K562 (cell line): Measurements from ENCODE around the gene FGF2. TPM values are rescaled to one million over a fixed set of nuclear protein-coding genes. Genes with fewer than 3 reads are reported as not detected.

Experiments used
- ATAC-seq: fragments of 200-7000 bp; cut with Tn5 transposase; 3 replicates; pipeline ENCODE4 v1.9.1; 2020; ENCODE audit warnings: moderate library complexity
- BruUV-seq: library from RNA; stranded (reverse); fragments of 400-500 nt; replicated peaks from 2 replicates; lab custom pipeline; 2021; lab: Mats Ljungman, UMichigan
- CTCF ChIA-PET: fragments of 300-600 bp; formaldehyde crosslinking; extraction: SDS; loops from one replicate; lab custom pipeline; 2021; ENCODE audit warnings: low intra/inter-chr PET ratio; lab: Yijun Ruan, JAX
- POLR2A ChIA-PET: fragments of 300-600, 350-650 bp; sonication (Branson Sonifier 250); formaldehyde crosslinking; extraction: SDS; loops from one replicate; lab custom pipeline; 2021; ENCODE audit warnings: antibody characterized with exemption, inconsistent platforms; lab: Yijun Ruan, JAX
- DNase-seq, 4 experiments: peaks; one replicate each; pipeline versions ENCODE4 v3.0.0 to v3.0.0-alpha.2; 2011 to 2018; ENCODE audit warnings: low spot score in 3 of 4, mixed read lengths in 3 of 4; ENCODE audit errors: extremely low read depth in 1 of 4
- FAIRE-seq: peaks from 2 replicates; lab custom pipeline; 2011; peaks lifted over from hg19 to GRCh38; lab: Jason Lieb, UNC
- H2AFZ ChIP-seq: 2 replicates; pipeline ENCODE4 v1.6.0; 2011; ENCODE audit warnings: low read depth, low read length, control low read depth, inconsistent platforms
- H3K27ac ChIP-seq: fragments of 200-600 bp; 3 replicates; pipeline ENCODE4 v1.8.0; 2011; ENCODE audit warnings: low read depth, mild to moderate bottlenecking, control low read depth, inconsistent platforms, low read length, moderate library complexity, mixed read lengths; ENCODE audit errors: extremely low read depth
- H3K27me3 ChIP-seq, 2 experiments: fragments of 300-600 bp in 1 of 2; 2 replicates in 1 of 2; 3 replicates in 1 of 2; pipeline versions ENCODE4 v1.6.0 to v1.8.0; 2011; ENCODE audit warnings: inconsistent platforms in 2 of 2, low read length in 2 of 2, mild to moderate bottlenecking in 1 of 2, mixed read lengths in 1 of 2, moderate library complexity in 1 of 2; ENCODE audit not compliant: control insufficient read depth in 2 of 2, insufficient read depth in 2 of 2
- H3K36me3 ChIP-seq: fragments of 300-600 bp; 3 replicates; pipeline ENCODE4 v1.8.0; 2011; ENCODE audit warnings: mild to moderate bottlenecking, low read length, inconsistent platforms; ENCODE audit not compliant: control insufficient read depth, insufficient read depth
- H3K4me1 ChIP-seq, 2 experiments: fragments of 200-600 bp in 1 of 2; replicated peaks in 1 of 2; 2 replicates in 1 of 2; 3 replicates in 1 of 2; pipeline versions ENCODE4 v1.5.1 to v1.8.0; 2011; ENCODE audit warnings: inconsistent platforms in 2 of 2, low read length in 2 of 2, mild to moderate bottlenecking in 1 of 2, mixed read lengths in 1 of 2, moderate library complexity in 1 of 2; ENCODE audit not compliant: control insufficient read depth in 2 of 2, insufficient read depth in 2 of 2
- H3K4me2 ChIP-seq: 2 replicates; pipeline ENCODE4 v1.6.1; 2011; ENCODE audit warnings: low read length, control low read depth, inconsistent platforms, mixed read lengths; ENCODE audit not compliant: insufficient read depth
- H3K4me3 ChIP-seq: fragments of 200-600 bp; sonication (generic), shearing (Covaris generic); 2 replicates; pipeline ENCODE4 v1.5.1; 2016; ENCODE audit warnings: control low read depth, inconsistent platforms
- H3K79me2 ChIP-seq: fragments of 200-600 bp; 3 replicates; pipeline ENCODE4 v1.8.0; 2011; ENCODE audit warnings: low read length, inconsistent platforms; ENCODE audit not compliant: control insufficient read depth, insufficient read depth
- H3K9ac ChIP-seq, 2 experiments: 2 replicates each; pipeline versions ENCODE4 v1.6.0 to v1.6.1; 2011; ENCODE audit warnings: low read depth in 2 of 2, low read length in 2 of 2, control low read depth in 1 of 2, inconsistent platforms in 1 of 2, mild to moderate bottlenecking in 1 of 2, mixed read lengths in 1 of 2; ENCODE audit not compliant: insufficient read depth in 1 of 2
- H3K9me1 ChIP-seq: one replicate; pipeline ENCODE4 v1.6.0; 2011; ENCODE audit warnings: inconsistent platforms, mild to moderate bottlenecking, low read length, moderate library complexity; ENCODE audit not compliant: control insufficient read depth, insufficient read depth
- H3K9me3 ChIP-seq: replicated peaks from 2 replicates; pipeline ENCODE4 v1.5.1; 2011; ENCODE audit warnings: low read depth, low read length, inconsistent platforms; ENCODE audit not compliant: control insufficient read depth, insufficient read depth
- H4K20me1 ChIP-seq: replicated peaks from 2 replicates; pipeline ENCODE4 v1.6.1; 2011; ENCODE audit warnings: low read length, inconsistent platforms, mixed read lengths; ENCODE audit not compliant: control insufficient read depth, insufficient read depth
- BCLAF1 ChIP-seq, 2 experiments: fragments of 450-650 bp in 1 of 2; IDR thresholded peaks; 2 replicates each; pipeline ENCODE4 v1.6.1; 2011 to 2017; ENCODE audit warnings: low read depth in 2 of 2, antibody characterized with exemption in 1 of 2, borderline replicate concordance in 1 of 2, low read length in 1 of 2, mild to moderate bottlenecking in 1 of 2, mixed read lengths in 1 of 2; ENCODE audit not compliant: control insufficient read depth in 1 of 2
- CEBPB ChIP-seq: fragments of 450-650 bp; IDR thresholded peaks from 2 replicates; pipeline ENCODE4 v1.6.1; 2016; ENCODE audit warnings: missing genetic modification characterization, missing compliant biosample characterization
- CHAMP1 ChIP-seq: fragments of 450-650 bp; IDR thresholded peaks from 2 replicates; pipeline ENCODE4 v1.6.1; 2016; ENCODE audit warnings: mild to moderate bottlenecking
- DPF2 ChIP-seq: fragments of 450-650 bp; IDR thresholded peaks from 2 replicates; pipeline ENCODE4 v1.6.1; 2016
- E2F1 ChIP-seq: sonication (generic); formaldehyde crosslinking; IDR thresholded peaks from 2 replicates; pipeline ENCODE4 v1.8.1; 2023; ENCODE audit warnings: mild to moderate bottlenecking, missing genetic modification reagents, moderate library complexity
- ELF4 ChIP-seq: fragments of 450-650 bp; formaldehyde crosslinking; IDR thresholded peaks from 2 replicates; pipeline ENCODE4 v1.4.0; 2022; ENCODE audit warnings: missing genetic modification characterization
- FOXA1 ChIP-seq: fragments of 450-650 bp; IDR thresholded peaks from 2 replicates; pipeline ENCODE4 v1.6.1; 2016; ENCODE audit warnings: mild to moderate bottlenecking, borderline replicate concordance
- HDAC3 ChIP-seq: fragments of 450-650 bp; IDR thresholded peaks from 2 replicates; pipeline ENCODE4 v1.6.1; 2018; ENCODE audit warnings: borderline replicate concordance, mild to moderate bottlenecking, moderate library complexity; ENCODE audit not compliant: partially characterized antibody
- HMGN3 ChIP-seq: IDR thresholded peaks from 2 replicates; pipeline ENCODE4 v1.6.1; 2011; ENCODE audit warnings: borderline replicate concordance, low read depth, mild to moderate bottlenecking, mixed read lengths, low read length; ENCODE audit not compliant: insufficient read length; ENCODE audit errors: extremely low read depth
- STAT5B ChIP-seq: fragments of 250-450 bp; sonication (Bioruptor Pico); IDR thresholded peaks from 2 replicates; pipeline ENCODE4 v1.8.0; 2021; ENCODE audit warnings: mild to moderate bottlenecking, inconsistent platforms
- TAF9B ChIP-seq: fragments of 450-650 bp; IDR thresholded peaks from 2 replicates; pipeline ENCODE4 v1.6.1; 2018; ENCODE audit warnings: mild to moderate bottlenecking; ENCODE audit not compliant: partially characterized antibody
- ZNF347 ChIP-seq: fragments of 450-650 bp; formaldehyde crosslinking; IDR thresholded peaks from 2 replicates; pipeline ENCODE4 v1.4.0; 2020; ENCODE audit warnings: low read depth, mild to moderate bottlenecking, moderate library complexity
- ZNF57 ChIP-seq: fragments of 450-650 bp; formaldehyde crosslinking; IDR thresholded peaks from 2 replicates; pipeline ENCODE4 v1.4.0; 2020; ENCODE audit warnings: mild to moderate bottlenecking, moderate library complexity
- ZNF583 ChIP-seq: fragments of 250-450 bp; sonication (Bioruptor Pico); IDR thresholded peaks from 2 replicates; pipeline ENCODE4 v1.4.0; 2020
- WGBS: fragments of 100-300 bp; shearing (Covaris generic); methylation state at CpG from one replicate; pipeline ENCODE4 v1.1.6; 2016; ENCODE audit warnings: low coverage, mixed read lengths; ENCODE audit not compliant: insufficient coverage; ENCODE audit errors: missing lambda C conversion rate; 5-methylcytosine and 5-hydroxymethylcytosine counted together
- in situ Hi-C: fragments of 300-500 bp; cut with MboI; formaldehyde crosslinking; loops from 4 replicates; pipeline ENCODE4 v1.15.0; 2018; ENCODE audit warnings: inconsistent platforms, mixed read lengths
- intact Hi-C: fragments of 100-400 bp; cut with micrococcal nuclease; formaldehyde crosslinking; loops from 2 replicates; pipeline ENCODE4 v1.14.2; 2022
- polyA plus RNA-seq, 8 experiments: library from polyadenylated mRNA; depleted of rRNA in 4 of 8; stranded (reverse) in 5 of 8; unstranded in 3 of 8; fragments of >200 nt; fragmentation: Nextera tagmentation in 2 of 8; fragmentation: Illumina TruSeq in 1 of 8; extraction: Ambion mirVana in 2 of 8; extraction: Trizol in 1 of 8; gene quantifications; 2 replicates each; pipeline versions ENCODE4 v1.2.1 to v1.2.3, GENCODE V29; 2011 to 2014; ENCODE audit warnings: inconsistent platforms in 1 of 8, missing spikeins in 1 of 8
- total RNA-seq, 7 experiments: library from RNA; depleted of rRNA in 6 of 7; stranded (reverse); fragments of >200 nt in 6 of 7; fragmentation: Illumina TruSeq in 2 of 7; extraction: Trizol in 2 of 7; gene quantifications; 2 replicates each; pipeline versions ENCODE4 v1.2.1 to v1.2.3, GENCODE V29; 2011 to 2021; ENCODE audit warnings: low replicate concordance in 1 of 7

Gene FGF2
- total and polyA plus RNA-seq, 9 of the 15 experiments (the other 6 are each of a cell fraction or from before 2014, with no cell fraction given) = 2.5 to 19.4 (median 9.2) TPM

GRCh38 chr4:122921971-122922876 lies 95.6 kb downstream of the FGF2 start, which contains the start of gene NUDT6:
Gene NUDT6 (minus strand): TSS chr4:122922597. CDS start chr4:122922572, 25 bp downstream.
- Histone ChIP-seq H3K9me1 (peaks cover 3% of the 10 kb centered on the region), H3K27me3 (no peaks in the 10 kb centered on the region), H3K36me3 (peaks cover 17% of the 10 kb centered on the region; the same call in 2 of the 3 replicates), H3K4me1 (peaks cover 6 to 26% of the 10 kb centered on the region in 2 experiments; a peak in 4 of 5 replicates), H3K9ac (peak within 1 kb of the TSS; percentile 84 to 94), H4K20me1 (no peaks in the 10 kb centered on the region), H3K4me2 (peak within 1 kb of the TSS; percentile 95), H3K9me3 (no peaks in the 10 kb centered on the region), H3K27ac (peak within 1 kb of the TSS; percentile 85), H2AFZ (peak within 1 kb of the TSS; percentile 91), H3K4me3 (peak within 1 kb of the TSS; percentile 85), H3K79me2 (peaks cover 75% of the 10 kb centered on the region)
- ChIA-PET CTCF (no interaction called here), POLR2A (interaction anchor here (0.9 to 1.6 kb wide), 10 partner anchors 8 to 320 kb away, joined by 3 to 10 read pairs (median 3); partner anchors contain the start of gene BBS12)
- FAIRE-seq (peak; percentile 73), DNase-seq (peak; percentile 67 to 80 (median 72)), ATAC-seq (peak; percentile 72)
- no TSS peak for BruUV-seq
- intact Hi-C loops = loop anchor here (2.0 kb wide), 3 partner anchors 93 to 319 kb away; no protein-coding TSS in a partner anchor
- in situ Hi-C loops = loop anchor here (5.0 to 25.0 kb wide), 2 partner anchors 170 to 1060 kb away; partner anchors contain the start of gene BBS7
- under 1% methylated on average over 55 of the region's 63 CpGs for WGBS
- TF ChIP-seq E2F1 (CRISPR knock-in tag) (0 out of 2 replicates have a peak, but pooled peaks have one; percentile 28), TAF9B (no peak), HMGN3 (peak; percentile 31), ZNF583 (CRISPR knock-in tag) (no peak), HDAC3 (no peak), DPF2 (no peak), BCLAF1 (IDR thresholded peaks at IDR 0.05; ENCODE audit: borderline replicate concordance in 1 of 2, control insufficient read depth in 1 of 2, low read depth in 2 of 2, low read length in 1 of 2) (no peak), STAT5B (CRISPR knock-in tag) (no peak), ZNF57 (CRISPR knock-in tag) (no peak), ZNF347 (CRISPR knock-in tag) (no peak), FOXA1 (no peak), ELF4 (CRISPR knock-in tag) (no peak), CEBPB (tag) (no peak), CHAMP1 (no peak)
